Measurements from ENCODE around the gene TMEM123. TPM values are rescaled to one million over a fixed set of nuclear protein-coding genes. Genes with fewer than 3 reads are reported as not detected.

TMEM123 gene
- total and polyA plus RNA-seq, 2 of the 8 experiments (the other 6 are each of a cell fraction or from before 2014, with no cell fraction given) = 75.5 to 80.1 TPM

GRCh38 chr11:102494216-102494615 lies 41.7 kb upstream of the TMEM123 start (continued):
- TF ChIP-seq SP4 (IDR thresholded peaks at IDR 0.05; ENCODE audit: low read length) = no peak
- no peak for TF ChIP-seq KDM1A (IDR thresholded peaks at IDR 0.05; ENCODE audit: borderline replicate concordance, low read length)
- no peak for TF ChIP-seq JUN (IDR thresholded peaks at IDR 0.05; ENCODE audit: low read depth, low read length)
- TF ChIP-seq NANOG (IDR thresholded peaks at IDR 0.05; ENCODE audit: insufficient read depth, low read depth, low read length, poor library complexity, severe bottlenecking) = no peak
- TF ChIP-seq, protein P1, sequence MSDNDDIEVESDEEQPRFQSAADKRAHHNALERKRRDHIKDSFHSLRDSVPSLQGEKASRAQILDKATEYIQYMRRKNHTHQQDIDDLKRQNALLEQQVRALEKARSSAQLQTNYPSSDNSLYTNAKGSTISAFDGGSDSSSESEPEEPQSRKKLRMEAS (IDR thresholded peaks at IDR 0.05) = no peak
- no peak for TF ChIP-seq CREB1 (IDR thresholded peaks at IDR 0.05)
- TF ChIP-seq CBX8 (IDR thresholded peaks at IDR 0.05; ENCODE audit: borderline replicate concordance, low read depth, low read length) = no peak
- no peak for TF ChIP-seq BCL11A (IDR thresholded peaks at IDR 0.05; ENCODE audit: low read depth in 2 of 2, low read length in 2 of 2)
- TF ChIP-seq, protein P2, sequence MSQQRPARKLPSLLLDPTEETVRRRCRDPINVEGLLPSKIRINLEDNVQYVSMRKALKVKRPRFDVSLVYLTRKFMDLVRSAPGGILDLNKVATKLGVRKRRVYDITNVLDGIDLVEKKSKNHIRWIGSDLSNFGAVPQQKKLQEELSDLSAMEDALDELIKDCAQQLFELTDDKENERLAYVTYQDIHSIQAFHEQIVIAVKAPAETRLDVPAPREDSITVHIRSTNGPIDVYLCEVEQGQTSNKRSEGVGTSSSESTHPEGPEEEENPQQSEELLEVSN (IDR thresholded peaks at IDR 0.05) = no peak
- no peak for TF ChIP-seq TBP (IDR thresholded peaks at IDR 0.05; ENCODE audit: low read depth, low read length)
